Measurements from ENCODE around the gene RNF121.

The RNF121 gene

DNA sequence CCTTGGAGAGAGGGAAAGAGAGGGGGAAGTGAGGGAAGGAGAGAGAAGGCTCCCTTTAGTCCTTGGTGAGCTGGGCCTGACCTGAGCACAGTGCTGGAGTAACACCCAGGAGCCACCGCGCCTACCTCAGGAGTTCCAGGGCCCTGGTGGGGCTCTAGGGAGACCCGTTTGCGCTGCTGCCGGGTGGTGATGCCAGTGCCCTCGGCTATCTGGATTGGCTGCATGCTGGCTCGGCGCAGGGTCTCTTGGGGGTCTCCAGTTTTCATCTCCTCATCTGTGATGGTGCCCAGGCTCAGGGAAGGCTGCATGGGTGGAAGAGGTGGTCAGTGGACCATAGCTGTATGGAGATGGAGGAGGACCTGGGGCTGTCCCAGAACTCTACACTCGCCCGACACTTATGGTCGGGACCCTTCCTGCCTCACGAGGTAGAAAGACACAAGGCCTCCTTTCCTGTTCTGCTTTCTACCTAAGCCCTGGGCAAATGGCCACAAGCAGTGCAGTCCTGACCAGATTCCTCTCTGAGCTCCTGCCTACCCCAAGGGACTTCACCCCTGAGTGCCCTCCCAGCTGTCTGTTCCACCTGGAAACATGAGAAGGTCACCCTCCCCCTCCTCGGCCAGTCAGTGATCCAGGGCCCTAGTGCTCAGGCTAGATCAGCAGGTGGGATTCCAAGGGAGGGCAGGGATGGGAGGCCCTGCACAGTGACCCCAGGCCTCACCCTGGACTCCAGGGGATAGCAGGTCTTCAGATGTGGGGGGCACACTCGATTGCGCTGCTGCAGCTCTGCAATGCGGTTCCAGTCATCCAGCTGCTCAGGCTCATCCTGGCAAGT is 75.9 kb downstream of the RNF121 start:
- DNase-seq, result no peak

DNA sequence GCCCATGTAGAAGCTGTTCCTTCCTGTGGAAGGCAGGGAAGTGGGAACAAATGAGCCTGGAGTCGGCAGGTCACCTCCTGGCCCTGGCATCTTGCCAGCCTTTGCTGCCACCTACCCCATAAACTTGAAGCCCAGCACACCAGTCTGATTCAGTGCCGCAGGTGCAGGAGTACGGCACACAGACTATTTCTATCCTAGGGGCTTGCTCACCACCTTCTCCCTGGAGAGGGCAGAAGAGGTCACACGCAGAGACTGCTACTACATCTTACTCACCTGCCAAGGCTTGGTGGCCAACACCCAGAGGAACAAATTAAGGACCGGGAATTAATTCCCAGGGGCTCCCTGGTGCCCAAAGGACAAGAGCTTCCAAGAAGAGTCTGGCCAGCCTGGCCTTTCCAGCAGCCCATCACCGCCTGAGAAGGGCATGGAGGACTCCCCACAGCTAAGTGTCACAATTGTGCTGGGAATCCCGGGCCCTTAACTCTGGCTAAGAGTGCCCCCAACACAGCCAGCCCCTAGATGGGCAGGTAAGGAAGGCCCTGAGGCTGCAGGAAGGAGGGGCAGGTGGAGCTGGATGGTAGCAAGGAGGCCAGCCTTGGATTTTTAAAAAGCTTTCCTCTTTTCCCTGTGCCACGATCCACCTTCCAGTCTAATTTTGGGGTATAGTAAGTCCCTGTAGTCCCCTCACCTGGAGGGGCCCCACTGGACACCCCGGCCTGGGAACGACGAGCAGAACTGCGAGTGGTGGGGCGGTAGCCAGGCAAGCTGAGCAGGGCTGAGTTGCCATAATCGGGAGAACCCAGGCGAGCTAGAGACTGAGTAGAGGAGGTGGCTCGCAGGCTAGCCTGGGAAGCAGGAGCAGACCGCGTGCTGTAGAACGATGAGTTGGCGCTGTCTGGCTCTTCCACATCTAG is 76.8 kb downstream of the RNF121 start:
- DNase-seq, result no peak

DNA sequence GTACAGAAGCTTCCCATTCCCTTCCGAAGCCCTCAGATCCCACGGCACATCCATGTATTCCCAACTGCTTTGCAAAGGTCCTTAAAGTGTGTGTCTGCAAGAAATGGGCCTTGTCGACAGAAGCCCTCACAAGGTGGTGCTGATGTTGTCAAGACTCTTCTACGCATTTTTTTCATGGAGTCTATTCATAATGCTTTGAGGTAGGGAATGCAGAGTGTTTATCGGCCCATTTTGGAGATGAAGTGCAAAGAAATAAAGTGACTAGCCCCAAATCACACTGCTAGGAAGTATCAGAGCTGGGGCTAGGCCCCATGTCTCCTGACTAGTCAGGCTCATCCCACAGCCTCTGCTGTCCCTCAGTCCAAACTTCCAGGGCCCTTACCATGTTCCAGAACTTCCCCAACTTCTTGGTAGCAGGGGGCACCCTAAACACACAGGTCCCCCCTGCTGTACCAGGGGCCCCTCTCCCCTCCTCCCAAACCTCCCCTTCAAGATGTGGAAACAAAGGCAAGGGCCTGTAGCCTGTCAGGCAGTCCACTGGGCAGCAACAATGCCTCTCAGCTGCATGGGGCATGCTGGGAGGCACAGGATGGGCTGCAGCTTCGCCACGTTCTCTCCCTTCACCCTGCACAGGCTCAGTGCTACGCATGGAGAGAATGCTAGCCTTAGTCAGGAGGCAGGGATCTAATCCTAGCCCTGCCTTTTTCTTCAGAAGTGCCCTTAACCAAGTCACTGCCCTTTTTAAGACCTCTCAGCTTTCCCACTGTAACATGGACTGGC is 77.7 kb downstream of the RNF121 start:
- DNase-seq, result no peak

DNA sequence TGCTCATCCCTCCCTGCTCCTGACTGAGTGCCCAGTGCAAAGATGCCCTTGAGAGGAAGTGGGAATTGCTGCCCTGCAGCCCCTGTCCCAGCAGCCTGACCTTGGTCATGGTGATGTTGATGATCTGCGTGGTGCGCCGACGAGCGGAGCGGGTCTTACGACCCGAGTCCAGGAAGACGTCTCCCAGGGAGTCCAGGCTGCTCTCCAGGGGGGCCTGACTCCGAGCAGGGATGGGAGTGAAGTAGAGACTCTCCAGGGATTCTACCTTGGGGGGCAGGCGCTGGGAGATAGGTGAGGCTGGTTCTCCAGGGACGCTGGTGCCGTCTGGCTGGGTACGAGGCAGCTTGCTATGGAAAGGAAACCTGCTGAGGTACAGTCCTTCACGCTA is 78.2 kb downstream of the RNF121 start:
- no peak for DNase-seq

DNA sequence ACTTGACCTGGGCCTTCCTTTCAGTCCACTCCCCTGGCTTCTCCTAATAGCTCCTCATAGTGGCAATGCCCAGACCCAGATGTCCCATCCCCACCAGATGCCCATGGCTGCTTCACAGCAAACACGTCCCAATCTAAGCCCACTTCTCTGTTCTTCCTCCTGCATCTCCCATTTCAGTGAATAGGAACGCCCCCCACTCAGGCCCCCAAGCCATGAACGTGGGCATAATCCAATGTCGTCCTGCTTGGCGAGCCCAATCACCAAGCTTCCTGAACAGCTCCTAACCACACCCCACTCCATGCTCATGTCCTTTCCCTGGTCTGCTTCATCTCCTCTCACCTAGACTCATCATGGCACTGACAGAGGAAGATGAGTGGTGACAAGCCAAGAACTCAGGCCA is 78.7 kb downstream of the RNF121 start:
- DNase-seq, result no peak

DNA sequence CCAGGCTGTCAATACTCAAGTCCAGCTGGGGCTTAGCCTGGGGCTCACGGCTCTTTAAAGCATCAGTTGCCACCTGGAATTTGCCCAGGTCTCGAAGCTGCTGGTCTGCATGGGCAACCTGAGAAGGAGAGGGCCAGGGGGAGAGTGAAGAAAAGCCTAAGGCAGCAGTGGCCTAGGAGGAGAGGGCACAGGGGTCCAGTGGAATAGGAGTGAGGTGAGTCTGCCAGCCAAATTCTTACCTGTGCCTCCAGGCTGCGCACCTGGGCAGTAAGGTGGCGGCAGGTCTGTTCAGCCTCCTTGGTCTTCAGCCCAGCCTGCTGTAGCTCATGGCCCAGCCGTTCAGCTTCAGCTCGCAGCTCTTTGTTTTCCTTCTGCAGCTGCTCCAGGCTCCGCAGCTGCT is 79.9 kb downstream of the RNF121 start:
- no peak for DNase-seq

DNA sequence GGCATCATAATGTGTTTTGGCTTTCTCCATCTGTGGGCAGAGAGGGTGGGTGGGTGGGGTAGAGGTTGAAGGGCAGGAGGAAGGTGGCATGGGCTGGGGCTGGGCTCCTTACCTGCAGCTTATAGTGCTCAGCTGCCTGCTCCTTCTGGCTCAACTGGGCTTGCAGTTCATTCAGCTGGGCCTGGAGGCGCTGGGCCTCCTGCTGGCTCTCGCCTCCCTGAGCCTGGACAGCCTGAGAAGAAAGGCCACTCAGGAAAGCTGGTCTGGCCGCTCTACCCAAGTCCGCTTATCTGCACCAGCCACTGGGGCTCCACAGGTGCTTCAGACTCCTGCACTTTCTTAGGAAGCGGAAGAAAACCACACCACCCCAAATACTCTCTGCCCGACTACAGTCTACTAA is 80.3 kb downstream of the RNF121 start:
- no peak for DNase-seq

DNA sequence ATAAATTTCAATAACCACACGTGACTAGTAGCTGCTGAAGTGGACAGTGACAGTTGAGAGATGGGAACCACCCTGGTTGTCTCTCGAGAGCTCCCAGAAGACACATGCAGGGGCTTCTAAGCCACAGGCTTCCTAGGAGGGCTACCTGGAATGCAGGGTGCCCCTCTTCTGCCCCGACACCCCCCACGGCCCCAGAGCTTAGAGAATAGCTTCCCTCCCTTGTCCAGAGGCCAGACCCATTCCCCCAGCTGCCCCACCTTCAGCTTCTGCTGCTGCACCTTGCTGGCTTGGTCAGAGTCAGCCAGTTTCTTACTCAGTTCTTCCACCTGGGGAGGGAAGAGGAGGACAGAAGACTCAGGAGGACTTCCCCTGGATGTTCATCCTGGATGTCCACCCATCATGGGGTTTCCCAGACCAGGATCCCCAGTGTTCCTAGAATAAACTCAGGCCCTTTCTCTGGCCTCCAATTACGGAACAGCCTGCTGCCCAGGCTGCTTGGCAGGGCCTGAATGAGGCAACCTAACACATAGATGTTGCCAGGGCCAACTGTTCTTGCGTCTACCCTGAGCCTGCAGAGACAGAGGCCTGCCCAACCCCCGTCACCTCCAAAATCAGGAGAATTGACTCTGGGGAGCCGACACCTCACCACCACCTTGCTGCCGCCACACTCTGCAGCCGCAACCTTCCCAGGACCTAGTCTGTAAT is 81.8 kb downstream of the RNF121 start:
- peak in 20 of 56 donors; percentile 23 to 84 (median 51) for DNase-seq

DNA sequence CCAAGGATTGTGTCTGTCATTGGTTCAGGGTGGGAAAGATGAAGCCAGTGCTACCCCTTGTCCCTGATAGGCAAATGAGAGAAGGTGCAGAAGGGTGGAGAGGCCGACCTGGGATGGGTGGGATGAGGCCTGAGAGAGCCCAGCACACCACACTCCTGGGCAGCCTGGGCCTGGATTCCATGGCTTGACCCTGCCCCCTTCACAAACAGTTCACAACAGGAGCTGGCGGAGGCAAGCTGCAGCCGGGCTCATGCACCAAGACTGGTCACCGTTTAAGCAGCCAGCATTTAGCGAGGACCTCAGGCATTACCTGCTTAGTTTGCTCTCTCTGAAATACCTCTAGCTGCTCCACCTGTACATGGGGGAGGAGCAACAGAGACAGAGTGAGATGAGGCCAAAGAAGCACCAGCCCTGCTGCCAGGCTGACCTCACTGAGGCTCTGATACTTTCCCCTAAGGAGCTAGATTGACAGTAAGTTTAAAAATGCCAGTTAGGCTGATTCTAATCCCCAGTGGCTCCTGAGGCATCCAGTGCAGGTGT is 83.3 kb downstream of the RNF121 start:
- no peak for DNase-seq

DNA sequence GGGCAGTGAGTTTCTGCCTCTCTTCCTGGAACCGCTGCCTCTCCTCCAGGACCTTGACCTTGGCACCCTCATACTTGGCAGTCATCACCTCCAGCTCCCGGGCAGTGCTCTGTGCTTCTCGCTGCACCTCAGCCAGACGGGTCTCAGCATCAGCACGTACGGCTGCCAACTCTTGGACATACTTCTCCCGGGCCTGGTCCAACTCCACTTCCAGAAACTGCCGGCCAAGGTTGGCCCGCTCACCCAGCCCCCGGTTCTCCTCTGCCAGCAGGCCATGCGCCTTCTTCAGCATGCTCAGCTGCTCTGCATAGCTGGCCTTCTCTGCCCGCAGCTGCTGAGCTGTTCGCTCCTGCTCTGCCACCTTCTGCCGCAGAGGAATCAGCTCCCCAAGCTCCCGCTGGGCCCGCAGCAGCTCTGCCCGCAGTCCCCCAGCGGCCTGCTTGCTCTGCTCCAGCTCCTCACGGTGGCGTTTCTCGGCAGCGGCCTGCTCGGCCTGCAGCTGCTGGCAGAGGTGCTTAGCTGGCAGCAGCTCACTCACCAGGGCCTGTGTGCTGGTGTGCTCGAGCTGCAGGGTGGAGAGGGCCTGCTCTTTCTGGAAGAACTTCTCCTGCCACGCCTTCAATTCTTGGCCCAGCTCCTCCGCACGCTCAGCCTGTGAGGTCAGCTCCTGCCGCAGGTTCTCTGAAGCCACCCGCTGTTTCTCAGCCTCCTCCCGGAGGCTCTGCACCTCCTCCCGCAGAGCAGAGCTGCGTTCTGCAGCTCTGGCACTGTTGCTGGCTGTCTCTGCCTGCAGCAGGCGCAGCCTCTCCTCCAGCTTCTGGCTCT is 84.3 kb downstream of the RNF121 start:
- DNase-seq, result peak in 43 of 56 donors; percentile 26 to 88 (median 69)

DNA sequence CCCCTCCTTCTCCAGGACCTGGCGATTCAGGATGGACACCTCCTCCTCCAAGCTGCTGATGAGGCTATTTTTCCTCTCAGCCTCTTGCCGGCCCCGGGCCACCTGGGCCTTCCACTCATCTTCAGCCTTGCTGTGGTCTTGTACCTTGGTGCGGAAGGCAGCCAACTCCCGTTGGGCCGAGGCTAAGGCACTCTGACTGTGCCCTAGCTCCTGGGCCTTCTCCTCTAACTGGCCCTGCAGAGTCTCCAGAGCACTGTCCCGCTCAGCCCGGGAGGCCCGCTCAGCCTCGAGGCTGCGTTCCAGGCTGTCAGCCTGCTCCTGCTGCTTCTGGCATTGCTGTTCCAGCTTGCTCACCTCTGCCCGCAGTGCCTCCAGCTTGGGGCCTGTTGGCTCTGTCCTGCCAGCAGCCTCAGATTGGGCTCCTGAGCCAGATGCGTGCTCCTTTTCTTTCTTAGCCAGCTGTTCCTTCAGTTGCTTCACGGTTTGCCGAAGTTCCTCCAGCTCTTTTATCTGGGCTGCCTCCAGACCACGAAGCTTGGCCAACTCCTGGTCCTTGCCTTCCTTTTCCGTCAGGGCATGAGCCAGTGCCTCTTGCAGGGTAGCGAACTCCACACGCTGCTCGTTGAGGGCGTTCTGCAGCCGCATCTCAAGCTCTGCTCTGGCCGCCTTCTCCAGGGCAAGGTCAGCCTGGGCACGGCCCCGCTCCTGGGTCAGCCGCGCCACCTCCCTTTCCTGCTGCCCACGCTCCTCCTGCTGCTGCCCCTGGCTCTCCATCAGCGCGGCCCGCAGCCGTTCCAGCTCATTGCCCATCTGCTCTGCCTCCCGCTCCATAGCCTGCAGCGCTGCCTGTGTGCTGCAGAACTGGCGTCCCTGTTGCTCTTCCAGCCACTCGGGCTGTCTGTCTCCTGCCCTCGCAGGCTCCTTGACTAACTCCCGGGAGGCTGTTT is 85.2 kb downstream of the RNF121 start:
- no peak for DNase-seq

DNA sequence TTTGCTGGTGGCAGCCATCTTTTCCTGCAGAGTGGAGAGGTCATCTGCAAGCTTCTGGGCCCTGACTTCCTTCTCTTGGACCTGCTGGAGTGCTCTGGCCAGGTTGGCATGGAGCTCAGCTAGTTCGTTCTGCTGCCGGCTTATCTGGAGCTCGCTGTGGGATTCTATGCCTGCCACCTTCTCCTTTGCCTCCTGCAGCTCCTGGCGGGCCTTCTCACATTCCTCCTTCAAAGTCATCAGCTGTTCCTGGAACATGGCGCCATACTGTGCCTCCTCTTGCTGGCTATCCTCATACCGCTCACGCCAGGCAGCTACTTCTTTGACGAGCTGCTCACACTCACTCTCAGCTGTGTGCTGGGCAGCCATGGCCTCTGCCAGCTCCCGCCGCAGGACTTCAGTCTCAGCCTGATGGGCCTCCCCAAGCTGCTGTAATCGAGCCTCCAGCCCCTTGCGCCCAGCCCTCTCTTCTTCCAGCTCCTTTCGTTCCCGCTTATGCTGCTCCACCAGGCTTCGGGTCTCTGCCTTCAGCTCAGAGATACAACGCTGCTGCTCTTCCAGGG is 86.0 kb downstream of the RNF121 start:
- no peak for DNase-seq

DNA sequence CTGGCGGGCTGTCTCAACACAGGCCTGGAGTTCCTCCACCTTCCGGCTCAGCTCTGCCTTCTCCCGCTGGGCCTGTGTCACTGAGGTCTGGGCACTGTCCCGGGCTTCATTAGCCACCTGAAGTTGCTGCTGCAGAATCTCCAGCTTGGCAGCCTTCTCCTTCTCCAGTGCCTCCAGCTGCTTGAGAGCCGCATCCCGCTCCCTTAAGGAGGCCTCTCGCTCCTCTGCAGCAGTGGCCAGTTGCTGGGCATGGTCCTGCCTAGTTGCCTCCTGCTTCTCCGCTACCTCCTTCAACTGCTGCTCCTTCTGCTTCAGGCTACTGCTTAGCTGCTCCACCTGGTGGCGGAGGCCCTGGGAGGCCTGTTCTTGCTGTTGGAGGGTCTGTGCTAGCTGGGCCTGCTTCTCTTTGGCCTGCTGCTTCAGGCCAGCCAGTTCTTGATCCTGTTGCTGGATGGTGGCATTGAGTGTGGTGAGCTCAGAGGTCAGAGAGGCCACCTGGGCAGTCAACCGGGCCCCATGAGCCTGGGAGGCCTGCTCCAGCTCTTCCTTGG is 86.7 kb downstream of the RNF121 start:
- DNase-seq, result peak in 6 of 56 donors; percentile 23 to 40 (median 32)

DNA sequence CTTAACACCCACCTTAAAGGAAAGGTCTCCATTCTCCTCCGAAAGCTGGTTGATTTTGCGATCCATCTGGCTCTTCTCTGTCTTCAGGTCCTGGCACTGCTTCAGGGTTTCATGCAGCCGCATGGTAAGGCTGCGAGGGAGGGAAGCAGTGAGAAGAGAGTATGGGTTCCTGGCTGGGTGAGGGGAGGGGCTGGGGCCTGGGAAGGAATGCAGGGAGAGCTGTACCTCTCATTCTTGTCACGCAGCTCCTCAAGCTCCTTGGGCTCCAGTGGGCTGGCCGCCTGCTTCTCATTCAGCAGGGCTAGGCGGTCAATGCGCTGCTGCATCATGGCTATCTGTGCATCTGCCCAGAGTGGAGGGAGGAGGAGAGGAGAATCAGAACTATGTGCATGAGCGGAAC is 89.3 kb downstream of the RNF121 start:
- DNase-seq, result no peak

DNA sequence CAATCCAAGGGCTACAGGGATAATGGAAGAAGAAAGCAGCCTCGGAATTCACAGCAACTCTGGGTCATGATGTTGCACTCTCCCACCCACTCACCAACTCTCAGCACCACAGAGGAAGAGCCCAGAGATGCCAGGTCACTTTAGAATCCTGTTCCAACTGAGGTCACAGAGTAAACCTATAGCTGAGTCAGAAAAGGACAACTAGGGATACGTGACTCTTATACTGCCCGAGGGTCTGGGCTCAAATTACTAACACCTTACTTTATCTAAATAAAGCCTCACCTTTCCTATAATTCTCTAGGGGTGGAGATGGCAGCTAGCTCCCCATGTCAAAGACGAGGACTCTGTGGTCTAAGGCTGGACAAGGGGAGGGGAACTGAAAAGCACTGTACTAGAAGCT is 94.5 kb downstream of the RNF121 start:
- DNase-seq, result no peak

DNA sequence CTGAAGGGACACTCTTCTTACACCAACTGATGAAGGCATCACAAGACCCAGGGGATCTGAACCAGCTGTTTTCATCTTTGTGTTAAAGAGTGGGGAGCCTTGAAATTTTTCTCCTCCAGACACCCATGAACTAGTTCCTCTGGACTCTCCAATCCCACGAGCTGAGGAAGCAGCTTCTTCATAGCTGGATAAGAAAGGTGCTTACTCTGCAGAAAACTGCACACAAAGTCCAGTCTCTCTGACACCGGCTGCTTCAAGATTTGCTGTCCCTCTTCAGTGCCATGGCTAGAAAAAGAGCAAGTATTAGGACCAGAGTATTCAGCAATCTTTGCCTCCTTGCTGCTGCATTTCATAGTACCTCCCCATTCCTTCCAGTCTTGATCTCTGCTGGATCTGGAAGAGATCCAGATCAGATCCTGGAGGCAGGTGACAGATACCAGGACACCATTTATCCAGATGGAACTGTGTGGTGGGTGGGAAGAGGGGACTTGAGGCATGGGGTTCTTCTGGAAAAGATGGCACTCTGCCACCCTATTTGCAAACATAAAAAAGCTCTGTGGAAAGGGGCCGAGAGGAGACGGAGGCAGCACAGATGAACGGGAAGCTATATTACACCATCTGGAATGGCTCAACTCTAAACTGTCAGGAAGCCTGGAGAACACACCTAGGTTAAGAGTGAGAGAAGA is 95.4 kb downstream of the RNF121 start:
- no peak for DNase-seq

DNA sequence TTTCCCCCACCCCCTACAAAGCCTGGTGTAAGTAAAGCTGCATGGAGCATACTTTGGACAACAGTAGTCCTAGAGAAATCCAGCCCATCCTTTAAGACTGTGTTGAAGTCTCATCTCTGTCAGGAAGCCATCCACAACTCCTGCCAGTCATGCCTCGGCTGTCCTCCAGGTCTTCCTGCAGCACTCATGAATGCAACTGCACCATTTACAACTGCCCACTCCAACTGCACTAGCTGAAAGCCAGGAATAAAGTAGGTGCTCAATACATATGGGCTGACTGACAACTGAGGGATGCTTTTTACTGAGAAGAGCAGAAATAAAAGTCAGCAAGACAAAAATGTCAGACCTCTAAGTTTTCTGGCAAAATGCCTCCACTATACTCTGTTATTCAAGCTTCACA is 97.2 kb downstream of the RNF121 start:
- DNase-seq, result no peak

Measured in amygdala (tissue), 56 donors.